ENCODE data around the gene STX18.

The STX18 gene

DNA sequence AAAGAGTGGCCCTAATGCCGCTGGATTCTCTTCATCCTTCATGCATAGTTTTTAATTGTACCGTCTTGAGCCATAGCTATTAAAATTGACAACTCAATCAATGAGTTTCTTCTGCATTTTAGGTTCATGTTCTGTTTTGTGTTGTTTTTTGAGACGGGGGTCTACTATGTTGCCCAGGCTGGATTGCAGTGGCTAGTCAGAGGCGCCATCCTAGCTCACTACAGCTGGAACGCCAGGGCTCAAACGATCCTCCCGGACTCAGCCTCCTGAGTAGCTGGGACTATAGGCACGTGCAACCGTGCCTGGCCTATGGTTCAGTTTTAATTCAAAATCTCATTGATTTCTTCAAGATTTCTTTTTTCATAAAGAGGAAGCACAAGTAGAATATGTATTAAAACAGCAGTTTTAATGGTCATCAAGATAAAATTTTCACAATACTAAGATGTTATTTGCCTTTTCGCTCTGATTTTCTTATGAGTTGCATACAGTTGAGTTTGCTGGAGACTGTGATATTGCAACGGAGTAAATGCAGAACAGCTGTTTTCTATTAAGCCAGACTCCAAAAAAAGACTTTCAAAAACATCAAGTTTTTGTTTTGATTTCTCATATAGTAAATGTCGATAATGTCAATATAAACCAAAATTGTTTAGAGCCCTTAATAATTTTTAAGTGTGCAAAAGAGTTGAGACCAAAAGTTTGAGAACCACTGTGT lies 1.1 kb upstream of the STX18 start:
- ChIA-PET CTCF (interaction anchor here (1.0 to 5.7 kb wide), 9 partner anchors 9 to 292 kb away, joined by 3 to 34 read pairs (median 4); no protein-coding TSS in a partner anchor), POLR2A (interaction anchor here (0.7 kb wide), 1 partner anchor 7 kb away, joined by 3 read pairs; no protein-coding TSS in a partner anchor)
- DNase-seq (ENCODE audit: extremely low spot score), result no peak
- TF ChIP-seq, protein P1, sequence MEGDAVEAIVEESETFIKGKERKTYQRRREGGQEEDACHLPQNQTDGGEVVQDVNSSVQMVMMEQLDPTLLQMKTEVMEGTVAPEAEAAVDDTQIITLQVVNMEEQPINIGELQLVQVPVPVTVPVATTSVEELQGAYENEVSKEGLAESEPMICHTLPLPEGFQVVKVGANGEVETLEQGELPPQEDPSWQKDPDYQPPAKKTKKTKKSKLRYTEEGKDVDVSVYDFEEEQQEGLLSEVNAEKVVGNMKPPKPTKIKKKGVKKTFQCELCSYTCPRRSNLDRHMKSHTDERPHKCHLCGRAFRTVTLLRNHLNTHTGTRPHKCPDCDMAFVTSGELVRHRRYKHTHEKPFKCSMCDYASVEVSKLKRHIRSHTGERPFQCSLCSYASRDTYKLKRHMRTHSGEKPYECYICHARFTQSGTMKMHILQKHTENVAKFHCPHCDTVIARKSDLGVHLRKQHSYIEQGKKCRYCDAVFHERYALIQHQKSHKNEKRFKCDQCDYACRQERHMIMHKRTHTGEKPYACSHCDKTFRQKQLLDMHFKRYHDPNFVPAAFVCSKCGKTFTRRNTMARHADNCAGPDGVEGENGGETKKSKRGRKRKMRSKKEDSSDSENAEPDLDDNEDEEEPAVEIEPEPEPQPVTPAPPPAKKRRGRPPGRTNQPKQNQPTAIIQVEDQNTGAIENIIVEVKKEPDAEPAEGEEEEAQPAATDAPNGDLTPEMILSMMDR (IDR thresholded peaks at IDR 0.05; ENCODE audit: control extremely low read depth, extremely low read depth, low read depth, missing control alignments), result no peak

DNA sequence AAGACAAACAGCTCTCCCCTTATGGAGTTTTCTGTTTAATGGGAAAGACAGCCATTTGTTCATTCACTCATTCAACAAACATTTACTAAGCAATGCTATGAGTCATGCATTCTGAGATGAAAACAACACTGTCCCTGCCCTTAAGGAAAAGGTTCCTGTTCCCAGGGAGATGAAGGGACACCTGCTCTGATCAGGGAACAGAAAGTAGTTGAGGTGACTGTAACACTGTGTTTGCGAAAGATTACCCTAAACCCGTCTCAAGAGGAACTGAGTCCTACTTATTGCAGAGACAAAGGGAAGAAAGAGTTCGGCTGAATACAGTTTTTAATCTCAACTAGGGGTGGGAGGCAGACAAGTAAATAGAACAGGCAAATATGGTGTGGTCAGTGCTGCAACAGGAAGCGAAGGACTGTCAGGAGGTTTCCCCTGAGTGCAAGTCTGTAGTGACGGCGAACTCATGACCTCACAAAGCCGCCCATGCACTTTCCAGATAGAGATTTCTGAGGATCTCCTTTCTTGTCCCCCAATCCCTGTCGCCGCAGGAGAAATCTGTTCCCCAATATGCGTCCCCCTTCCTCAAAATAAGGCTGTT lies 712 bp downstream of the STX18 start:
- POLR2A ChIA-PET, result no interaction called here
- DNase-seq (ENCODE audit: extremely low spot score), result peak; percentile 68
- CTCF ChIA-PET, result interaction anchor here (1.2 to 5.7 kb wide), 5 partner anchors 14 to 51 kb away, joined by 3 to 34 read pairs (median 9); no protein-coding TSS in a partner anchor
- TF ChIP-seq, protein P1 (IDR thresholded peaks at IDR 0.05; ENCODE audit: control extremely low read depth, extremely low read depth, low read depth, missing control alignments), result no peak

DNA sequence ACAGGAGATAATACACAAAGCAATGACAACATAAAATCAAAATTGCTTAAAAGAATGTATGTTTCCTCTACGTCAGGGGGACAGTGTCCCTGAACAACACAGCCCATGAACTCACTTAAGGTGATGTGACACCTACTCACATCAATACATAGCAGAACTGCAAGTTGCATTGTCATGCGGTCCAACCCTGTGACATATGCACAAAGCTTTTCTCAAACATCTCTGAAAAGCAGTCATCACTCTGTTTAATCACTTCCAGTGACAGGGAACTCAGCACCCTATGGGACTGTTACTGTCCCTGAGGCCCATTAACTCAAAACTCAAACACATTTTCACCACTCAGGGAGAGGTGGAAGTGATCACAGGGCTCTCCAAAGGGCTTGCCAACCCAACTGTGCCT lies 2.4 kb downstream of the STX18 start:
- DNase-seq (ENCODE audit: extremely low spot score), result no peak
- TF ChIP-seq, protein P1 (IDR thresholded peaks at IDR 0.05; ENCODE audit: control extremely low read depth, extremely low read depth, low read depth, missing control alignments), result no peak
- POLR2A ChIA-PET, result no interaction called here
- CTCF ChIA-PET, result interaction anchor here (0.9 to 5.7 kb wide), 2 partner anchors 16 to 19 kb away, joined by 3 to 34 read pairs; no protein-coding TSS in a partner anchor

DNA sequence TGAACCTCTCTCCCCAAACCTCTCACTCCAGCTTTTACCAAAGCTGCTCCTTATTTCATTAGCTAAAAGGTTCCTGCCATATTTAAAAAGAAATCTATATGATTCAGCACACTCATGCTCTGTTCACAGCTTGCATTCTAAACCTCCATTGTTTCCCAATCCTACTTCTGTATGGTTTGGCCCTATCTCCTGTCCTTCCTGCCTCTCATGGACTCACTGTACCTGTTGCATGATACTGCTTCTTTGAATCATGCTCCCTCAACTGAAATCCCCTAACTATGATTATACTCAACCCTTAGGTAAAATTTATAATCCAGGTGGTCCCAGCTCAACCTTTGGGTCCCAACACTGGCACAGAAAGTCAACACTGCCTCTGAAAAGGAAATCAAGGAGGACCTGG lies 6.3 kb downstream of the STX18 start:
- POLR2A ChIA-PET, result interaction anchor here (0.5 kb wide), 1 partner anchor 7 kb away, joined by 3 read pairs; no protein-coding TSS in a partner anchor
- TF ChIP-seq, protein P1 (IDR thresholded peaks at IDR 0.05; ENCODE audit: control extremely low read depth, extremely low read depth, low read depth, missing control alignments), result no peak
- CTCF ChIA-PET, result interaction anchor here (1.3 to 3.1 kb wide), 3 partner anchors 10 to 28 kb away, joined by 3 to 25 read pairs (median 15); no protein-coding TSS in a partner anchor
- no peak for DNase-seq (ENCODE audit: extremely low spot score)

DNA sequence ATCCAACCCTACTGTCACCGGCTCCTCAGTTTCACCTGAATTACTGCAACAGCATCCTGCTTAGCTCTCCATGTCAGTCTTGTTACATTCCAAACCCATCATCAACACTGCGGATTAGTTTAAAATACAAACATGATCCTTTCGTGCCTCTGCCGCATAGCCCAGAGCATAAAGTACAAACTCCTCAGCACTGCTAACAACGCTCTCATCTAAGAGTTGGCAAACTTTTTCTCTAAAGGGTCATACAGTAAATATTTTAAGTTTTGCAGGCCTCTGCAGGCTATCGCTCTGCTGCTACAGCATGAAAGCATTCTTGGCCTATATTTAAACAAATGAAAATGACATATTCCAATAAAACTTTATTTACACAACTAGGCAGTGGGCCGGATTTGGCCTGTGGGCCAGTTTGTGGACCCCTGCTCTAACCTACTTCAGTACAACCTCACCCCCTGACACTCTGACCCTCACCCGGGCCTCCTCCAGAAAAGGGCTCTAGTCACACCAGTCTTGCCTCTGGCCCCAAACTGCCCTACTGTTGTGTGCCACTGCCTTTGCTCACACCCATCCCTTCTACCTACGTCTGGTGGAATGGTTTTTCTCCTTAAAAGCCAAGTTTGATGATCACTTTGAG lies 7.2 kb downstream of the STX18 start:
- DNase-seq (ENCODE audit: extremely low spot score), result no peak
- ChIA-PET POLR2A (no interaction called here), CTCF (interaction anchor here (1.3 to 3.1 kb wide), 4 partner anchors 9 to 29 kb away, joined by 3 to 25 read pairs (median 16); no protein-coding TSS in a partner anchor)
- TF ChIP-seq, protein P1 (IDR thresholded peaks at IDR 0.05; ENCODE audit: control extremely low read depth, extremely low read depth, low read depth, missing control alignments), result no peak

DNA sequence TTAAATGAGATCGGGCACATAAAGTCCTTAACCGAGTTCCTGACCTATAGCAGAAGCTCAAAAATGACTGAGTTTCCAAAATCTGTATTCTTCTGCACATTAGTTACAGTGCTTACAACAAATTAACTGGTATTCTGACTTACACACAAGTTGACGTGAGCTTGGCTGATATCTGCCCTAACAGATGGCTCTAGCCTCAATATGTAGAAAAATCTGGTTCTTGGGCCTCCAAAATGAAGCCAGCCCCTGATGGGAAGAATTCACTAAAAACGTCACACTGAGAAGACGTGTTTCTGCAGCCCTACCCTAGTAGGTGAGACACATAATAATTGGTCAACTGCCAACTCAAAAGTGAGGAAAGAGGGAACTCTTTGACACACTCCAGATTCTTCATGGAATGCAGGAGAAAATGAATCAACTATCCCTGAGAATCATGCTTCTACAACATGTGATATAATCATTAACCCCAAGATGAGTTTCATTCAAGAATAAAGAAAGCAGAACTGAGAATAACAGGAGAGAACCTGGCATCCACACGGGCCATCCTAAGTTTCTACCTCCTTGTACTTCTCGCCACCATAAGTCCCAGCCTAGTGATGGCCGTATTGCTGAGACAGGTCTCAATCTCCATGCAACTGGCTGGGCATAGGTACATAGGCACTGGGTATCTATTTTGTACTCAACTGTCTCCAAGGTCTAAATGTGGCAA lies 8.2 kb downstream of the STX18 start:
- ChIA-PET POLR2A (no interaction called here), CTCF (interaction anchor here (0.7 to 2.7 kb wide), 2 partner anchors 10 to 12 kb away, joined by 3 to 16 read pairs; no protein-coding TSS in a partner anchor)
- DNase-seq (ENCODE audit: extremely low spot score), result no peak
- TF ChIP-seq, protein P1 (IDR thresholded peaks at IDR 0.05; ENCODE audit: control extremely low read depth, extremely low read depth, low read depth, missing control alignments), result no peak
